Stimulated activated CD8-positive, alpha-beta memory T cell treated with anti-CD3 and anti-CD28 coated beads, Interleukin-15, amount 100 ng/mL, for 1 hour (primary cell): ENCODE data around the gene GUCA2B.

Experiments
- DNase-seq: peaks from one replicate; pipeline ENCODE4 v3.0.0-alpha.2; 2020; ENCODE audit warnings: low read depth

The GUCA2B gene

DNA sequence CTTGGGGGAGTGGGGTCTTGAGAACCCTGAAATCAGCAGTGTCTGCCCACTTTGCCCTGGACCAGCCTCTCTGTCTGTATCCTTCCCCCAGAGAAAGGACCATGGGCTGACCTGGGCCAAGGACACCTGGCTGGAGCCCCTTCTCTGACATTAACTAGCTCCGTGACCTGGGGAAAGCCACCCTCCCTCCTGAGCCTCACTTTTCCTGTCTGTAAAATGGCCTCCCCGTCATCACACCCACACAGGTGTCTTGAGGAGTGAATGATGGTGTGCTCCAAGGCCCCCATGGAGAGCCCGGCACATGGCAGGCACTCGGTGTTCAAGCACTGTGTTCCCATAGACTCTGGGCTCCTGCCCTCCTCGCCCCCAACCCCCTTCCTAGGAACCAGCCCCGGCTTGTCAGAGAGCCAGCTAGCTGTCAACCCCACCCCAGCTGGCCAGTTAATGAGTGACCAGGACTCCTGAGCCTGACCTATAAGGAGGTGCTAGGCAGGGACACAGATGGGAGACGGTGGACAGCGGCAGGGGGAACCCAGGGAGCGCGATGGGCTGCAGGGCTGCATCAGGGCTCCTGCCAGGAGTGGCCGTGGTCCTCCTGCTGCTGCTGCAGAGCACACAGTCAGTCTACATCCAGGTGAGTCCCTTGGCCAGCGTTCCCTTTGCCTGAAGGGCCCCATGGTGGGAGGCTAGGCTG is at the start of gene GUCA2B:
TSS of gene GUCA2B (plus strand) at position 504 of the 694 bp plus-strand sequence. CDS start at position 545, 41 bp downstream.
- no peak for DNase-seq

DNA sequence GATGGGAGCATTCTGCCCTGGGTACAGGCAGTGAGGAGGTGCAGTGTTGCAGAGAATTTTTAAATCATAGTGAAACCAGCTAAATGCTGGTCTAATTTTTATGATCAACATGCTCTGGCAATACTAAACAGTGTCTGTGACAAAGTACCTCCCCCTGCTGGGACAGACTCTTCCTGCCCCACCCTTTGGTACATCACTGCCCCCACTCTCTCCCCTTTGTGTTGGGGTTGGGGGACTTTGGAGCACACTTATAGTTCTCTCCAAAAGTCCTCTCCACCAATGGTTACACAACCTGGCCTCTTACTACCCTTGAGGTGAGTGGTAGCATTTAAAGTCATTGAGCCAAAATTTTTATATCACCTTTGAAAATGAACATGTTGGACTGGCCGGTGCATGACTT is 48.2 kb upstream of the GUCA2B start:
- no peak for DNase-seq

DNA sequence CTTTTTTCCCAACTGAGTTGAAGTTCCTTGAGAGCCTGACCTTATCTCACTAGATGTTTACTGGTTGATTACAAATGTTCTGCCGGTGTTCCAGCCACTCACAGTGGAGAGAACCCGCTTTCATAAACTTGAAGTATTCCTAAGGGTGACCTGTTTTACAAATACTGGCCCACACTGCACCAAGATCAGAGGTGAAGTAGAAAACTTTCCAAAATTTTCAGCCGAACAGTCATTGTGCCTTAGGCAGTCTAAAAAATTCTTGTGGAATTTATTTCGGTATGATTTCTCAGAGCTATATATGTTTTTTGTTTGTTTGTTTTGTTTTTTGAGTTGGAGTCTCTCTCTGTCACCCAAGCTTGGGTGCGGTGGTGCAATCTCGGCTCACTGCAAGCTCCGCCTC is 44.9 kb upstream of the GUCA2B start:
- DNase-seq = no peak

DNA sequence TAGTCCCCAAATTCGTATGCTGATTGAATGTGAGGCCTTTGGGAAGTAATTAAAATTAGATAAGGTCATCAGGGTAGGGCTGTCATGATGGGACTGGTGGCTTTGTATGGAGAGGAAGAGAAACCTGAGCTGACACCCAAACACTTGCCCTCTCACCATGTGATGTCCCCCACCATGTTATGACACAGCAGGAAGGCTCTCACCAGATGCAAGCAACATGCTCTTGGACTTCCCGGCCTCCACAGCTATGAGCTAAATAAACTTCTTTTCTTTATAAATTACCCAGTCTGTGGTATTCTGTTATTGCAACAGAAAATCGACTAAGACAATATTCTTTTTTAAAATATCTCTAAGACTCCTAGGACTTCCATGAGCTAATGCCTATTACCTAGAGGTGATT is 43.6 kb upstream of the GUCA2B start:
- no peak for DNase-seq

DNA sequence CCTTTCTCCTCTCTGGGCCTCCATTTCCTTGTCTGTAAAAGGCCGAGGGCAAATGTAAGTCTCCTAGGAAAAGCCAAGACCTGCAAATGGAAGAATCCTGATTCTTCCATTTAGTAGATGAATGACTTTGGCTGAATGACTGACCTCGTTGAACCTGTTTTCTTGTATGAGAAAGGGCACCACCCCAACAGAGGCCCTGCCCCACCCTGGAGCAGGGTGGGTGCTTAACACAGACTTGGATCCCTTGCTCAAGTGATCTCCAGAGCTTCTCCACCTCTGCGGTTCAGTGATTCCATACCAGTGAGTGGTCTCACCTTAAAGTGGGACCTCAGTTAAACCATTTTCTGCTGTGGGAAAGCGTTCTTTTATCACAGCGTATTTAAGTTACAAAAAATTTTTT is 39.0 kb upstream of the GUCA2B start:
- DNase-seq = no peak

DNA sequence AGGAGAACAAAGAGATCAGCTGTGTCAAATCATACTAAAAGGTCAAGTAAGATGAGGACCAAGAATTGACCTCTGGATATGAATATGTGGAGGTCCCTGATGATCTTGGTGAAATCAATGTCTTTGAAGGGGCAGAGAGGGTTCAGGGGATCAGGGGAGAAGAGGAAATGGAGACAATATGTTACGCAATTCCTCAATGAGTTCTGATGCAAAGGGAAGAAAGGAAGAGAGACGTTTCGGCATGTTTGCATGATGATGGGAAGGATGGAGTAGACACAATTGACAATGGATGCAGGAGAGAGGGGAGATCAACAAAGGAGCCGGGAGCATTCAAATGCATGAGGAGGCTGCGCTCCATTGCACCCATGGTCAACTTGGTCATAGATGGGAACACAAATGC is 36.0 kb upstream of the GUCA2B start:
- DNase-seq = no peak

DNA sequence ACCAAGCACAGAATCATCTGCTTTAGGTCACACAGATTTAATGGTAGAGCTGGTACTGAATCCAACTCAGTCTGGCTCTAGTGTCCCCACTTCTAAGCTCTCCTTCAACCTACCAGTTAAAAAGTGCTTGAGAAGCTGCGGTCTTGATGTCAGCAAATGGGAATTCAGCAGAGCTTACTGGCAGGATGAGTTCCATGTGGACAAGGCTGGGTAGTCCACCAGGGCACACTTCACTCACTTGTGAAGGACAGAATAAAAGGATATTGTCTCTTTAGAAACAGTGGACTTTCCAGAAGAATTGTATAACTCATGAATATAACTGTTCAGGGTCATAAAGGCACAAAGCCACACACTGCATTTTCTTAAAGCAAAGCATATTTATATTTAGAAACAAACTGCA is 35.1 kb upstream of the GUCA2B start:
- no peak for DNase-seq

DNA sequence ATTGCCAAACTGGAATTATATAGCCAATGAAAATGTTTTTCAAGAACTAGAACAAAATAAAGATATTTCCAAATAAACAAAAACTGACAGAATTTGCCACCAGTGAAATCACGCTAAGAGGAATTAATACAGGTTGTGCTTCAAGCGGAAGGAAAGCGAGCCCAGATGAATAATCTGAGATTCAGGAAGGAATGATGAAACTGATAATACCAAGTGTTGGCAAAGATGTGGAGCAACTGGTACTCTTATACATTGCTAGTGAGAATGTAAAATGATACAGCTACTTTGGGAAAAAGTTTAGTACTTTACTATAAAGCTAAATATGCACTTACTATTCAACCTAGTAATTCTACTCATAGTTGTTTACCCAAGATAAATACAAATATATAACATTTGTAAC is 30.8 kb upstream of the GUCA2B start:
- DNase-seq = no peak

DNA sequence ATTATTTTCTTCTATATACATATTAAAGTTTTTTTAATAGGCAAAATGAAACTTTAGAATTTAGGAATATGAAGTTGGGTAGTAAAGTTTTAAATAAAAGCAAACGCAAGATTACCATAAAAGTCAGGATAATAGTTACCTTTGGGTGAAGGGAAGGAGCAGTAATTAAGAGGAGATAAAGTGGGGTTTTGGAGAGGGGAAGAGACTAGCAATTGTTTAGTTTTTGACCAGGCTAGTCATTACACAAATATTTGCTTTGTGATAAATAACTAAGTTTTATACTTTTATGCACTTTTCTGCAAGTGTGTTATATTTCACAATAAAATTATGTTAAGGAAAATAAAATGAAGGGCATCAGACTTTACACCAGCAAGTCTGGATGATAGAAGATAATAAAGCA is 27.7 kb upstream of the GUCA2B start:
- no peak for DNase-seq

DNA sequence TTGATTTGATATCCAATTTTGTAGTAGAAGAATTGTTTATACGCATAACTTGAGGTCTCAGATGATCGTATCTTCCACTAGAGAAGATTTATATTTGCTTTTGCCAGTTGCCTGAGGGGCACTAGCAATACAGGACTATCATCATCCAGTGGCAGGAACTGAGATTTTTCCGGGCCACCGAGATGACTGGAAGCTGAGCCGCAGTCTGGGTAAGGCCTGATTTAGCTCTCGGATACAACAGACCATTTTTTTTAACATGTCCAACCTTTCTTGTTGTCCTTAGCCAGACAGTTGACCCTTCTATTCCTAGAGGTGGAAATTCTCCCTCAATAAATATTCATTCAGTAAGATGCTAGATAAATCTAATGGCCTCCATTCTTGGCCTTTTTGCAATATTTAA is 25.4 kb upstream of the GUCA2B start:
- no peak for DNase-seq

DNA sequence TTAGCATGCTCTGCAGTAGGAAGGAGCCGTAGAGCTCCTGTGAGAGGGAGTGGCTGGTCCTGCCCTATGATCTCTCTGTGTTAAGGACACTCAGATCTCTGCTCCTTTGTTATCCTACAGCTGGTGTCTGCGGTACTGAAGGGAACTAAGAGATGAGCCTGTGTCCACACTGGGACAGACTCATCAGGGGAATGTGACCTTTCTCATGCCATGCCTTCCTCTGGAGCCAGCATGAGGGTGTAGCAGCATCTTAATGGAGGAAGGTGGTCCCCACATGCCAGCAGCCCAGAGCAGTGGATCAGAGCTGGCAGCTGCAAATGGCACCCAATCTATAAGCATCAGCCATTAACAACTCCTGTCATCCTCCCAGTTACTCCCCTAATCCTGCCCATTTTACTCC is 24.7 kb upstream of the GUCA2B start:
- no peak for DNase-seq

DNA sequence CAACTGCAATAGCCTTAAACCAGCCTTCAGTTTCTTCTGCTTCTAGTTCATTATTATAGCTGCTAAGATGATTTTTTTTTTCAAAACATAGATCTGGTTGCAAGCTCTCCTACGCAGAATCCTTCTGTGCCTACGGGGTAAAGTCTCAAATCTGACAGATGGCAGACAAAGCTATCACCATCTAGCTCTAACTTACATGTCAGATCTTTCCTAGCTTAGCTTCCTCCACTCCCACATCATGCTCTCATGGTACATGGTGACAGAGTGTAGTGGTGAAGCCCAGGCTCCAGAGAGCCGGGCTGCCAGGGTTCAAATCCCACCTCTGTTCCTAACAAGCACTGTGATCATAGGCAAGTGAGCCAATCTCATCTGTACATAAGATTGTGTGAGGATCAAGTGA is 24.2 kb upstream of the GUCA2B start:
- DNase-seq = no peak

DNA sequence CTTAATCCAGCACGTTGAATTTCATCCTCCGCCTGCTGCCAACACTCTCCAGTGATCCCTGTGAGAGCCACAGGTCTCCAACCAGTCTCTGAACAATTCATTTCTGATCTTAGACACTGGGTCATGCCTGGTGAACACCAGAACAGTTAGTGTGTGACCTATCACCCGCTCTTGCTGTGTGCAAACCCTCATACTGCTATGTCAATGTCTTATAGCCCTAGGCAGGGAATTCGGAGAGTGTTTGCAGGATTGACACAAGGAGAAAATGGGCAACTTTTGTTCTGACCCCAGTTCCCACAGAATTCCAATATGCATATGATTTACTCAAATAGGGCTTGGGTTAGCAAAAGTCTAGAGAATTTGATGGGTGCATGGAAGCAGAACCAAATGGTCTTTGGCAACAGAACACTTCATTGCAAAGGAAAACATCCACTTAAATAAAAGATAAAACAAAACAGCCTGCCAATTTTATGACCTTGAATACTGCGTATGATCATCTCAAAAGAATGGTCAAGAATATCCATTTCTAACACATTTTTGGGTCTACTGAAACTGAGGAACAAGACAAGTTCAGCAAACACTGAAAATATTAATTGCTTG is 23.0 kb upstream of the GUCA2B start:
- no peak for DNase-seq

DNA sequence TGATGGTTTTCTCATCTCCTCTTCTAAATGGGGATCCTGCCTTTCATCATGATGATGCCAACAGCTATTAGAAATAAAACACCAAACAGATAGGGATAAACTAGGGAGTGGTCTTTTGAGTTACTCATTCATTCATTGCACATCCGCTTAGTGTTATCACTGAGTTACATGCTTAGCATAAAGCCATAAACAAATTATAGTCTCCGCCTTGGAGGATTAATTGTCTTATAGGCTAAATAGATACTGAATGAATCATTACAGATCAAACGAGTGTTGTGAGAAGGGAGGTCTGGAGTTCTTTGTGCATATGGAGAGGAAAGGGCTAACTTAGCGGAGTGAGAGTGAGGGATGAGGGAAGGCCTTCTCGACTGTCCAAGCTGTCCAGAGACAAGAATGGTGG is 19.8 kb upstream of the GUCA2B start:
- DNase-seq = no peak

DNA sequence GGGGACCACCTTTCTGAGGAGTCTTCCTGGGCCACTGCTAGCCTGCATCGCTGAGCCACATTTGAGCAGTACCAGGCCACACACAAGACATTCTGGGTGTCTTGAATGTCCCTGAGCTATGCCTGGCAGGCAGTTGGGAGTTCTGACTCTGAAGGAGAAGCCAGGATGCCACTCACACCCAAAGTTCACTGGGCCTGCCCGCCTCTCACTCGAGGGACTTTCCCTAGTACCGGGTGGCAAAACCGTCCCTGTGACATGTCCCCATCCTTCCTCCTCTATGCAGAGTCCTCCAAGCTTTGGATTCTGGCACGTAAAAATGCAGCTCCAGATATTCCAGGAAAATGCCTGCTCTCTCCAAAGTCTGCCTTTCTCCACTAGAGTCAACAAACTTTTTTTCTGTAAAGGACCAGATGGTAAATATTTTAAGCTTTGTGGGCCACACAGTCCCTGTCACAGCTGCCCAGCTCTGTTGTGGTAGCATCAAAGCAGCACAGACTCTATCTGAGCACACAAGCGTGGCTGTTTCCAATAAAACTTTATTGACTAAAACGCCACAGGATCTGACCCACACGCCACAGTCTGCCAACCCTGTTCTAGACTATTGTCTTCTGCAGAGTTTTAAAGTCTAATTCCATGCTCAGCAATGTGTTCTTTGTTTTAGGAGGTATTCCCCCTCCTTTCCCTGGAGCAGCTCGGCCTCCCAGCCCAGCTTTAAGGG is 19.2 kb upstream of the GUCA2B start:
- no peak for DNase-seq

DNA sequence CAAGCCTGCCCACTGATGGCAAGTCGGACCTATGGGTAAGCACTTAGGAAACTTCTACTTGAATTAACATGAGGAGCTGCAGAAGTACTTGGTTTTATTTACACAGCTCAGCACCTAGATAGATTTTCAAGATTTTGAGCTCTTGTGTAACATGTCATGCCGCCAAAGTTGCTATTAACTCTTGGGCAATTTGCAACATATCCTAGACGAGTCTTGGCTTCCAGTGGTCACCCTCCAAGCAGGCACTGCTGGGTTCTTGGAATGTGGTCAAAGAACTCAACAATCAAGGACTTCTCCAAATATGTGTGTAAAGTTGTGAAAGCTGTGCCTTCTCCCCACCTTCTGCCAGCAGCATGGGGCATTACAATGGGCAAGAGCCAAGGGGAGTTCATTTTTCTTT is 17.8 kb upstream of the GUCA2B start:
- no peak for DNase-seq

DNA sequence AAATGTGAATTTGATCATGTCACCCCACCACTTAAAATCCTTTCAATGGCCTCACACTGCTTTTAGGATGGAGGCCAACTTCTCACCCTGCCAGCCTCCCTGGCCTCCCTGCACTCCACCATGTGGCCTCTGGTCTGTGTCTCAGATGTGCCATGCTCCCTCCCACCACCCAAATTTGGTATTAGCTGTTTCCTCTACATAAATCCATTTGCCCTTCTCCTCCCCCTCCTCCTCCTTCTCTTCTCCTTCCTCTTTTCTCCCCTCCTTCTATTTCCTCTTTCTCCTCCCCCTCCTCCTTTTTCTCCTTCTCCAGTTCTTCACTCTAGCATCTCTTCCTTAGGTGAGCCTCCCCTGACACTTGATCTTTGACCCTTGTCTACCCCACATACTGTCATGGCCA is 16.7 kb upstream of the GUCA2B start:
- no peak for DNase-seq

DNA sequence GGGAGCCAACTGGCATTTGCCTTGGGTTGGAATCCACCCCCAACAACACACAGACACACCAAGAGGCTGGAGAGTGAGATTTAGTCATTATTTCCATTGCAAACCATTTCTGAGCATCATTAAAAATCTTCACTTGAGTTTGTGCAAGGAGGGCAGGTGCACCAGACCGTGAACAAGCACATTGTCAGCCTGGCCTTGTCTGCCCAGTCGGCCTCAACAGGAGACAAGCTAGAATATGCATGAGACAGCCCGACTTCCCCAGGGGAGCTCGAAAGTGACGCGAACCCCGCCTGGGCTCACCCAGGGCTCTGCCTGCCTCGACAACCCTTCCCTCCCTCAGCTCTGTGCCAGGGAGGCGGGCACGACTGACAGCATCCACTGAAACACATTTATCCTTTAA is 15.4 kb upstream of the GUCA2B start:
- DNase-seq = no peak

DNA sequence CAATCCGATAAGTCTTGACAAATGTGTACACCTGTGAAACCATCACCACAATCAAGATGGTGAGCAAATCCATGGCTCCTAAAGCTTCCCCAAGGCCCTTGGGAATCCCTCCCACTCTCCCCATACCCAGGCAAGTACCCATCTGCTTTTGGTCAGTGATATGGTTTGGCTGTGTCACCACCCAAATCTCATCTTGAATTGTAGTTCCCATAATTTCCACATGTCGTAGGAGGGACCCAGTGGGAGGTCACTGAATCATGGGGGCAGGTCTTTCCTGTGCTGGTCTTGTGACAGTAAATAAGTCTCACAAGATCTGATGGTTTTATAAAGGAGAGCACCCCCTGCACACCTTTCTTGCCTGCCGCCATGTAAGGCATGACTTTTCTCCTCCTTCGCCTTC is 14.6 kb upstream of the GUCA2B start:
- no peak for DNase-seq

DNA sequence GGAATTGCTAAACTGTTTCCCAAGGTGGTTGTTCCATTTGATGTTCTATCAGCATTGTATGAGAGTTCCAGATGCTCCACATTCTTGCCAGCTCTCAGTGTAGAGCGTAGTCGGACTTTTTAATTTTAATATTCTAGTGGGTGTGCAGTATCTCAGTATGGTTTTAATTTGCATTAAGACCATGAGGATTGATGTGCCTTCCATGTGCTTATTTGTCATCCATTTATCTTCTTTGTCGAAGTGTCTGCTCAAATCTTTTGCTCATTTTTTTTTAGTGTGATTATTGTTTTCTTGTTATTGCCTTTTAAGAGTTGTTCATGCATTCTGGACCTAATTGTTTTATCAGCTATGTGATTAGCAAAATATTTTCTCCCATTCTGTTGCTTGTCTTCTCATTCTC is 13.8 kb upstream of the GUCA2B start:
- no peak for DNase-seq

DNA sequence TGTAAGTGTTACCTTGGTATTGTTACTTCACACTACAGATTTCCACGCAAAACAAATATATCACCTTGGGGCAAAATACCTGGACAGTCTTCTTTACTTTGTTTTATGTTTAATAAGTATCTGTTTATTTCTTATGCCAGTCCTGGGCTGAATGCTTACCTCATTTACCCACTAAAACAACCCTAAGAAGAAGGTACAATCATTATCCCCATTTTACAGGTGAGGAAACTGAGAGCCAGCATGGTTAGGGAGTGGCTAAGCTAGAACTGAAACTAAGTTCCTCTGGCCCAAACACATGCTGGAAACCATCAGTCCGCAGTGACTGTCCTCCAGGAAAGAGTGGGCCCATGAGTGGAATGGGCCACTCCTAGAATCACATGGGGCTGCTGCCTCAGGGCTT is 13.0 kb upstream of the GUCA2B start:
- no peak for DNase-seq

DNA sequence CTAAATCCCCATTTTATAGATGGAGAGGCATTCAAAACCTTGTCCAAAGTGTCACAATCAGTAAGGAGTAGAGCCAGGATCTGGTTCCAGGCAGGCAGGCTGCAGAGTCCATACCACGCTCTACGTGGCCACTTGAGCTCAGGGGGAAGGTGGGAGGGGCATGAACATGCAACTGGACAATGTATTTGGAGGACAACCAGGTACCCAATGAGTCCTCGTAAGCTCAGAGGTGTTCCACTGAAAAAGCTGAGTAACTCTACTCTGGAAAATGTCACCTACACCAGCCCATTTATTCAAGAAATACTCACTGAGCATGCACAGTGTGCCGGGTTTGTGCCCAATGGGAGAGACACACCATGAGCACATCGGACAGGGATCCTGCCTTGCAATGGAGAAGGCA is 11.2 kb upstream of the GUCA2B start:
- no peak for DNase-seq

DNA sequence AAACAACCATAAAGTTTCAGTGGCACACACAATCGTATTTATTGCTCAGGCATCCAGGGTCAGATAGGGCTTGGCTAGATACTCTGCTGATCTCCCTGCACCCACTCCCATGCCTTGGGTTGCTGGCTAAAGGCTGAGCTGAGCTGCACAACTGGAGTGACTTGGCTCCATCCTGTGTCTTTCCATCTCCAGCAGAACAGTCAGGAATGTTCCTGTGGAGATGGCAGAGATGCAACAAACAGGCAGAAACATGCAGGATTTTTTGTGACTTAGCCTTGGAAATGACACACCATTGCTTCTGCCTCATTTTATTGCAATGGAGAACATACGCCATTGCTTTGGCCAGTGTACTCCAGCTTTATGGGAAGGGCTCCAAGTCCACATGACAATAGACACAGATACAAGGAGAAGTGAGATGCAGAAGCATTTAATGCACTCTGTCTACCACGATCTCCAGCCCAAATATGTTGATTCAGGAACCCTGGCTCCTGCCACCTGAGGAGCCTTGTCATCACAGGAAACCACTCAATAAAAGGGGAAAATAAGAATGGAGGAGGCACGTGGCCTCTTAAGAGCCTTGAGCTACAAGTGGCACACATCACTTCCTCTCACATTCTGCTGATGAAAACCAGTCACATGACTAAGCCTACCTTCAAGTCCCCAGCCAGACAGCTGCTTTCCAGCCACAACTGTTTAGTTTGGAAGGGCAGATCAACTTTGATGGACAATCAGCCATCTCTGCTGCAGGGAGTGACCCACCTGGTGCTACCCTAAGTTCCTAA is 10.1 kb upstream of the GUCA2B start:
- DNase-seq = no peak
